Testis (tissue), 3 donors: ENCODE data around the gene POLR3K. TPM values are rescaled to one million over a fixed set of nuclear protein-coding genes. Genes with fewer than 3 reads are reported as not detected.

Source experiments
- DNase-seq: peaks from one replicate; pipeline ENCODE4 v3.0.0-alpha.2; 2019
- H3K27ac ChIP-seq, 2 donors: fragments of 200-600 bp; sonication (generic); one replicate each; pipeline ENCODE4 v1.5.1; 2019
- H3K27me3 ChIP-seq: fragments of 200-600 bp; sonication (generic); one replicate; pipeline ENCODE4 v1.5.1; 2019
- H3K36me3 ChIP-seq: fragments of 200-600 bp; sonication (generic); one replicate; pipeline ENCODE4 v1.5.1; 2017; ENCODE audit warnings: low read depth; ENCODE audit errors: missing control alignments
- H3K4me1 ChIP-seq: fragments of 200-600 bp; sonication (generic); one replicate; pipeline ENCODE4 v1.5.1; 2019
- H3K4me3 ChIP-seq, 2 donors: fragments of 200-600 bp; sonication (generic); one replicate each; pipeline ENCODE4 v1.5.1; 2017 to 2019
- H3K9me3 ChIP-seq: fragments of 200-600 bp; sonication (generic); one replicate; pipeline ENCODE4 v1.5.1; 2017
- CTCF ChIP-seq, 3 experiments: fragments of 450-650 bp in 2 of 3; fragments of 200-600 bp in 1 of 3; sonication (generic) in 1 of 3; IDR thresholded peaks; one replicate each; pipeline ENCODE4 v1.5.1; 2016 to 2019; ENCODE audit warnings: antibody characterized with exemption in 3 of 3, mild to moderate bottlenecking in 2 of 3, moderate library complexity in 1 of 3
- POLR2A ChIP-seq: fragments of 450-650 bp; IDR thresholded peaks from one replicate; pipeline ENCODE4 v1.6.1; 2017; ENCODE audit warnings: antibody characterized with exemption, mild to moderate bottlenecking, moderate library complexity
- WGBS, 2 donors: methylation state at CpG; one replicate each; pipeline ENCODE4 v1.1.5; 2018; 5-methylcytosine and 5-hydroxymethylcytosine counted together
- intact Hi-C: fragments of 100-400 bp; cut with DNase I; formaldehyde crosslinking; loops from one replicate; pipeline ENCODE4 v1.15.1; 2023; ENCODE audit warnings: low total_unique reads
- polyA plus RNA-seq: library from polyadenylated mRNA; stranded (reverse); fragments of 350-450 nt; fragmentation: Illumina TruSeq; extraction: RNeasy Lipid Tissue Mini Kit (QIAGEN cat#74804); gene quantifications from one replicate; pipeline ENCODE4 v1.2.3, GENCODE V29; 2014; ENCODE audit warnings: low read depth, low replicate concordance; ENCODE audit not compliant: insufficient read depth
- total RNA-seq, 2 donors: library from RNA; depleted of rRNA; stranded (reverse); fragments of >200 nt; gene quantifications; one replicate each; pipeline ENCODE4 v1.2.3, GENCODE V29; 2016

The POLR3K gene
- total and polyA plus RNA-seq, 3 donors from 2014 or later: 2.4 to 6.5 (median 3.0) TPM

- DNase-seq: no peak
- Histone ChIP-seq H3K27me3 (no peaks in the 10 kb centered on the region), H3K4me3 (peak overlapping the region; percentile 80 to 86), H3K27ac (peak overlapping the region; percentile 39 to 89), H3K36me3 (no peaks in the 10 kb centered on the region), H3K9me3 (no peaks in the 10 kb centered on the region), H3K4me1 (peaks cover 29% of the 10 kb centered on the region)
- 4% methylated on average over 14 to 33 of the region's 36 CpGs for WGBS, 2 donors
- intact Hi-C loops: no loop called here
- TF ChIP-seq POLR2A: no peak
- TF ChIP-seq CTCF (IDR thresholded peaks at IDR 0.05): no peak
Observed at GRCh38 chr16:78444-79150, 25.2 kb upstream of the POLR3K start.

GRCh38 chr16:77807-78443 is 24.5 kb upstream of the POLR3K start, which contains the start of gene MPG:
MPG (plus strand) TSS chr16:78225; CDS start chr16:78310, 85 bp downstream.
- Histone ChIP-seq H3K4me1 (peaks cover 29% of the 10 kb centered on the region), H3K36me3 (no peaks in the 10 kb centered on the region), H3K9me3 (no peaks in the 10 kb centered on the region), H3K27ac (peak within 1 kb of the TSS; percentile 80 to 89), H3K27me3 (no peaks in the 10 kb centered on the region), H3K4me3 (peak within 1 kb of the TSS; percentile 80 to 86)
- intact Hi-C loops: no loop called here
- DNase-seq: peak; percentile 83
- TF ChIP-seq POLR2A: no peak
- 0% methylated on average over 19 to 31 of the region's 83 CpGs for WGBS, 2 donors

GRCh38 chr16:77273-77806 is 23.9 kb upstream of the POLR3K start:
- Histone ChIP-seq H3K4me1 (peaks cover 29% of the 10 kb centered on the region), H3K36me3 (no peaks in the 10 kb centered on the region), H3K4me3 (peak overlapping the region; percentile 80 to 86), H3K9me3 (no peaks in the 10 kb centered on the region), H3K27me3 (no peaks in the 10 kb centered on the region), H3K27ac (peak overlapping the region; percentile 80 to 89)
- 11 to 30% methylated on average over 5 to 13 of the region's 31 CpGs for WGBS, 2 donors
- TF ChIP-seq POLR2A (no peak), CTCF (IDR thresholded peaks at IDR 0.05) (no peak)
- DNase-seq: peak; percentile 51
- intact Hi-C loops: no loop called here

GRCh38 chr16:76535-77272 is 23.3 kb upstream of the POLR3K start:
- Histone ChIP-seq H3K9me3 (no peaks in the 10 kb centered on the region), H3K36me3 (no peaks in the 10 kb centered on the region), H3K27me3 (no peaks in the 10 kb centered on the region), H3K4me3 (peak overlapping the region in 1 of 2 donors; percentile 80), H3K4me1 (peaks cover 29% of the 10 kb centered on the region), H3K27ac (peak overlapping the region; percentile 80 to 89)
- TF ChIP-seq POLR2A (no peak), CTCF (IDR thresholded peaks at IDR 0.05) (no peak)
- intact Hi-C loops: no loop called here
- peak; percentile 60 for DNase-seq
- WGBS, 2 donors: 23 to 38% methylated on average over 6 to 13 of the region's 13 CpGs
